Gastroesophageal sphincter (tissue), 4 donors: ENCODE results near the gene SH3RF3. TPM values are rescaled to one million over a fixed set of nuclear protein-coding genes. Genes with fewer than 3 reads are reported as not detected.

Source experiments
- ATAC-seq: fragments of 150-250 bp; one replicate; pipeline ENCODE4 v1.9.1; 2016; ENCODE audit warnings: mild to moderate bottlenecking, moderate library complexity
- H3K27ac ChIP-seq, 4 donors: fragments of 200-600 bp; sonication (generic) in 3 of 4; 1 replicate in 3 of 4; 2 replicates in 1 of 4; pipeline ENCODE4 v1.5.1; 2016 to 2019
- H3K27me3 ChIP-seq: fragments of 200-600 bp; sonication (generic); one replicate; pipeline ENCODE4 v1.5.1; 2019
- H3K36me3 ChIP-seq, 2 donors: fragments of 200-600 bp; sonication (generic); one replicate each; pipeline ENCODE4 v1.5.1; 2019; ENCODE audit warnings: control low read depth in 1 of 2
- H3K4me1 ChIP-seq, 3 donors: fragments of 200-600 bp; sonication (generic); 1 replicate in 2 of 3; 2 replicates in 1 of 3; pipeline ENCODE4 v1.5.1; 2016 to 2019; ENCODE audit warnings: control low read depth in 2 of 3
- H3K4me3 ChIP-seq, 2 donors: fragments of 200-600 bp; sonication (generic); one replicate each; pipeline ENCODE4 v1.5.1; 2019; ENCODE audit warnings: mild to moderate bottlenecking in 1 of 2, moderate library complexity in 1 of 2
- H3K9me3 ChIP-seq, 3 donors: fragments of 200-600 bp; sonication (generic); one replicate each; pipeline ENCODE4 v1.5.1; 2017 to 2019; ENCODE audit warnings: control low read depth in 2 of 3
- CTCF ChIP-seq, 4 experiments: fragments of 200-600 bp in 2 of 4; fragments of 450-650 bp in 2 of 4; sonication (generic) in 1 of 4; IDR thresholded peaks; one replicate each; pipeline ENCODE4 v1.5.1; 2017 to 2019; ENCODE audit warnings: antibody characterized with exemption in 4 of 4, mild to moderate bottlenecking in 2 of 4, moderate library complexity in 2 of 4
- EP300 ChIP-seq: sonication (generic); formaldehyde crosslinking; IDR thresholded peaks from one replicate; pipeline ENCODE4 v1.6.1; 2017; ENCODE audit warnings: antibody characterized with exemption, mild to moderate bottlenecking
- POLR2A ChIP-seq, 2 donors: fragments of 450-650 bp; IDR thresholded peaks; one replicate each; pipeline ENCODE4 v1.6.1; 2017; ENCODE audit warnings: antibody characterized with exemption in 2 of 2, mild to moderate bottlenecking in 2 of 2, moderate library complexity in 1 of 2
- POLR2AphosphoS5 ChIP-seq: sonication (generic); formaldehyde crosslinking; IDR thresholded peaks from one replicate; pipeline ENCODE4 v1.6.1; 2017; ENCODE audit warnings: antibody characterized with exemption
- WGBS, 2 donors: methylation state at CpG; one replicate each; pipeline ENCODE4 v1.1.5; 2018; ENCODE audit warnings: low coverage in 1 of 2; 5-methylcytosine and 5-hydroxymethylcytosine counted together
- total RNA-seq, 4 donors: library from RNA; depleted of rRNA; stranded (reverse); fragments of >200 nt; gene quantifications; one replicate each; pipeline ENCODE4 v1.1.0, GENCODE V29; 2016

The SH3RF3 gene
- total RNA-seq, 4 donors from 2014 or later, result 10.1 to 15.8 (median 13.2) TPM

DNA sequence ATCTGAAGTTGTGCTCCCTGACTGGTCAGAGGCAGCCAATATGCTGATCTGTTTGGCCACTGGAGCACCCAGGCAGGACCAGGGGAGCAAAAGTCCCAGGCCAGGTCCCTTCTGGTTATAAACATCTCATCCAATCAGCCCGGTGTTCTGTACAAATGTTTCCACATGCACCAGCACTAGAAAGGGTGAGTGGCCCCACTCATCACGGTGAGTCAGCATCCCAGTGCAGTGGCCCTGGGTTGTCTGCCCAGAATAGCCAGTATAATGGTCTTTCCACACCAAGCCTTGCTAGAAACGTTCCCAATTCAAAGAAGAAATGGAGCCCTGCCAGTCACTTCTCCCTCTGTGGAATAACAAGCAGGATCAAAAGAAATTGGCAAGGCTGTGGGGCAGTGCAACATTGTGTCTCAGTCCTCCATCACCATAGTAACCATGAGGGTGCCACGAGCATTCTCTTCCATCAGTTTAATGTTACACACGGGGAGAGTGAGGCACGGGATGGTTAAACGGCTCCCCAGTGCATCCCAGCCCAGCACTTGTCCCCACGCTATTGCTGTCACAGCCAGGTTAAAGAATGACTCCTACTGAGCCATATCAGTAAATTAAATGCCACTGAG is 309.9 kb downstream of the SH3RF3 start:
- TF ChIP-seq POLR2A (IDR thresholded peaks at IDR 0.05) (no peak), POLR2AphosphoS5 (peak; percentile 46)
- no peak overlapping the region for H3K4me3 ChIP-seq
- H3K27me3 ChIP-seq, result no peaks in the 10 kb centered on the region
- ATAC-seq, result peak; percentile 60
- H3K36me3 ChIP-seq, result peaks cover 0 to 11% of the 10 kb centered on the region in 2 donors
- peaks cover 0 to 25% (median 0%) of the 10 kb centered on the region in 3 donors for H3K9me3 ChIP-seq
- 47 to 63% methylated on average over 5 of the region's 8 CpGs for WGBS, 2 donors
- H3K4me1 ChIP-seq, result peaks cover 0 to 44% (median 5%) of the 10 kb centered on the region in 3 donors
- peak overlapping the region in 3 of 4 donors; percentile 73 to 78 (median 74) for H3K27ac ChIP-seq

GRCh38 chr2:109439390-109439786 is 310.4 kb downstream of the SH3RF3 start:
- Histone ChIP-seq H3K27ac (peak overlapping the region in 1 of 4 donors; percentile 17), H3K9me3 (peaks cover 0 to 28% (median 0%) of the 10 kb centered on the region in 3 donors), H3K4me1 (peaks cover 0 to 44% (median 5%) of the 10 kb centered on the region in 3 donors), H3K4me3 (no peak overlapping the region), H3K27me3 (no peaks in the 10 kb centered on the region), H3K36me3 (peaks cover 0 to 6% of the 10 kb centered on the region in 2 donors)
- TF ChIP-seq EP300, result no peak
- TF ChIP-seq CTCF (IDR thresholded peaks at IDR 0.05), result no peak
- TF ChIP-seq POLR2AphosphoS5, result no peak
- no peak for TF ChIP-seq POLR2A (IDR thresholded peaks at IDR 0.05)
- no peak for ATAC-seq
- WGBS, 2 donors, result 68 to 89% methylated on average over 3 of the region's 4 CpGs

GRCh38 chr2:109439986-109440385 is 311.0 kb downstream of the SH3RF3 start:
- no peak for ATAC-seq
- no peak for TF ChIP-seq POLR2A (IDR thresholded peaks at IDR 0.05)
- TF ChIP-seq POLR2AphosphoS5, result no peak
- no peak for TF ChIP-seq EP300
- no peak for TF ChIP-seq CTCF (IDR thresholded peaks at IDR 0.05)
- no peaks in the 10 kb centered on the region for H3K27me3 ChIP-seq
- H3K36me3 ChIP-seq, result peaks cover 0 to 6% of the 10 kb centered on the region in 2 donors
- no peak overlapping the region for H3K27ac ChIP-seq
- peaks cover 0 to 44% (median 5%) of the 10 kb centered on the region in 3 donors for H3K4me1 ChIP-seq
- peaks cover 0 to 32% (median 0%) of the 10 kb centered on the region in 3 donors for H3K9me3 ChIP-seq
- no peak overlapping the region for H3K4me3 ChIP-seq
- WGBS, 2 donors, result 93% methylated on average over 5 of the region's 7 CpGs; no CpG with 5 or more reads in 1 of the 2 donors

DNA sequence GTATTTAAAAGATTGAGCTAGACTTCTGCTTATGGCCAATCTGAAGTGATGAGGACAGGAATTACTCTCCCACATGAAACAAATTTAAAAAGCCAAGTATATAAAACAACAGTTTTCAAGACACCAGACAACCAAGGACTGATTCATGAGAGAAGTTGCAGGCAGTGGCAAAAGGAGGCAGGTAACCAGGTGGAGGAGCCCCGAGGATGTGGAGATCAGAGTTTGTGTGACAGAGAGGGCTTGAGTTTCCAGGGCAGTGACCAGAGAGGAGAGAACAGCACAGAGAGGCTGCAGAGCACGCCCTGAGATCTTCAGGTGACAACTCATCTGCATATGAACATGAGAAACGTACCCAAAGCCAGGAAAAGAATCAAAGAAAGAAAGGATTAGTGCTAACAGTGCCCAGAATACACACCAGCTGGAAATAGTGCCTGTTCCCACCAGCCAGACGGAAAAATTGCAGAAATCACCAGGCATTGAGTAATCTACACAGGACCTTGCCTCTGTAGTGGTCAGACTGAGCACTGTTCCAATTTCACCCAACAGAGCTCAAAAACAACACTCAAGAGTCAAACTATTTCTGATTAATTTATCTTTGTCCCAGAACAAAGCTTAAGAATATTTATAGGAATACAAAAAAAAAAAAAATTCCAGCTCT is 311.6 kb downstream of the SH3RF3 start:
- WGBS, 2 donors, result 81 to 95% methylated on average over 3 to 4 of the region's 4 CpGs
- Histone ChIP-seq H3K27ac (no peak overlapping the region), H3K27me3 (no peaks in the 10 kb centered on the region), H3K4me3 (no peak overlapping the region), H3K4me1 (peaks cover 0 to 40% (median 5%) of the 10 kb centered on the region in 3 donors), H3K36me3 (peaks cover 0 to 6% of the 10 kb centered on the region in 2 donors), H3K9me3 (peaks cover 0 to 32% (median 0%) of the 10 kb centered on the region in 3 donors)
- no peak for ATAC-seq
- no peak for TF ChIP-seq POLR2A (IDR thresholded peaks at IDR 0.05)

- H3K27ac ChIP-seq, result no peak overlapping the region
- no peak for TF ChIP-seq CTCF (IDR thresholded peaks at IDR 0.05)
- TF ChIP-seq EP300, result no peak
- no peak for TF ChIP-seq POLR2A (IDR thresholded peaks at IDR 0.05)
- TF ChIP-seq POLR2AphosphoS5, result no peak
- peaks cover 0 to 6% of the 10 kb centered on the region in 2 donors for H3K36me3 ChIP-seq
- no peak for ATAC-seq
- H3K9me3 ChIP-seq, result peaks cover 0 to 32% (median 0%) of the 10 kb centered on the region in 3 donors
- 94 to 97% methylated on average over 2 of the region's 2 CpGs for WGBS, 2 donors
- no peak overlapping the region for H3K4me3 ChIP-seq
- H3K4me1 ChIP-seq, result peaks cover 0 to 34% (median 0%) of the 10 kb centered on the region in 3 donors
- H3K27me3 ChIP-seq, result no peaks in the 10 kb centered on the region
These were observed 313.8 kb downstream of the SH3RF3 start for GRCh38 chr2:109442715-109443319.
